HepG2 (cell line): ENCODE results near the gene ATP4A. TPM values are rescaled to one million over a fixed set of nuclear protein-coding genes. Genes with fewer than 3 reads are reported as not detected.
"Not testable (repeated sequence)": the region's sequence is repeated elsewhere in the genome, so short reads cannot be mapped to it uniquely, and the experiment has no call there.

Experiments used
- ATAC-seq: fragments of 200-7000 bp; cut with Tn5 transposase; 3 replicates; pipeline ENCODE4 v1.9.1; 2020; ENCODE audit warnings: mild to moderate bottlenecking, moderate library complexity
- BruUV-seq: library from RNA; stranded (reverse); fragments of 400-500 nt; replicated peaks from 2 replicates; lab custom pipeline; 2021; lab: Mats Ljungman, UMichigan
- CTCF ChIA-PET: fragments of 300-600 bp; formaldehyde crosslinking; extraction: SDS; loops from one replicate; lab custom pipeline; 2021; ENCODE audit warnings: low total read pairs, inconsistent platforms, low intra/inter-chr PET ratio; lab: Yijun Ruan, JAX
- POLR2A ChIA-PET: fragments of 350-600 bp; sonication (Branson Sonifier 250); formaldehyde crosslinking; loops from one replicate; lab custom pipeline; 2020; ENCODE audit warnings: antibody characterized with exemption, inconsistent platforms; lab: Yijun Ruan, JAX
- DNase-seq: peaks from one replicate; pipeline ENCODE4 v3.0.0-alpha.2; 2015; ENCODE audit warnings: low spot score
- FAIRE-seq: peaks from 3 replicates; lab custom pipeline; 2011; peaks lifted over from hg19 to GRCh38; lab: Jason Lieb, UNC
- H2AFZ ChIP-seq: one replicate; pipeline ENCODE4 v1.6.1; 2011; ENCODE audit warnings: low read length, inconsistent platforms
- H3K27ac ChIP-seq: fragments of 300-600 bp; 3 replicates; pipeline ENCODE4 v1.8.0; 2011; ENCODE audit warnings: mixed run types, mild to moderate bottlenecking, mixed read lengths, low read length, inconsistent platforms; ENCODE audit not compliant: insufficient read depth; ENCODE audit errors: extremely low read length
- H3K27me3 ChIP-seq, 2 experiments: fragments of 200-600 bp in 1 of 2; 2 replicates in 1 of 2; 3 replicates in 1 of 2; pipeline versions ENCODE4 v1.6.0 to v1.8.0; 2011; ENCODE audit warnings: low read length in 2 of 2, mild to moderate bottlenecking in 2 of 2, moderate library complexity in 2 of 2, inconsistent platforms in 1 of 2; ENCODE audit not compliant: insufficient read depth in 2 of 2, control insufficient read depth in 1 of 2
- H3K36me3 ChIP-seq, 2 experiments: fragments of 200-600 bp in 1 of 2; replicated peaks in 1 of 2; 2 replicates in 1 of 2; 3 replicates in 1 of 2; pipeline versions ENCODE4 v1.5.1 to v1.8.0; 2011; ENCODE audit warnings: low read length in 2 of 2, inconsistent platforms in 1 of 2; ENCODE audit not compliant: insufficient read depth in 2 of 2, control insufficient read depth in 1 of 2
- H3K4me1 ChIP-seq: 2 replicates; pipeline ENCODE4 v1.5.1; 2012; ENCODE audit warnings: low read length, inconsistent platforms; ENCODE audit not compliant: insufficient read depth
- H3K4me2 ChIP-seq: 2 replicates; pipeline ENCODE4 v1.6.0; 2011; ENCODE audit warnings: low read depth, low read length, inconsistent platforms
- H3K4me3 ChIP-seq, 3 experiments: fragments of 200-600 bp in 1 of 3; sonication (generic), shearing (Covaris generic) in 1 of 3; replicated peaks in 1 of 3; 2 replicates each; pipeline ENCODE4 v1.5.1; 2011 to 2016; ENCODE audit warnings: low read length in 3 of 3, inconsistent platforms in 2 of 3, low read depth in 2 of 3, mild to moderate bottlenecking in 2 of 3, control low read depth in 1 of 3, mixed read lengths in 1 of 3; ENCODE audit not compliant: insufficient read depth in 1 of 3
- H3K79me2 ChIP-seq: one replicate; pipeline ENCODE4 v1.6.1; 2011; ENCODE audit warnings: low read length, inconsistent platforms; ENCODE audit not compliant: insufficient read depth
- H3K9ac ChIP-seq: 2 replicates; pipeline ENCODE4 v1.6.0; 2011; ENCODE audit warnings: mild to moderate bottlenecking, low read depth, low read length, inconsistent platforms; ENCODE audit not compliant: insufficient read depth
- H3K9me3 ChIP-seq: 2 replicates; pipeline ENCODE4 v1.5.1; 2012; ENCODE audit warnings: mild to moderate bottlenecking, low read length
- H4K20me1 ChIP-seq: 2 replicates; pipeline ENCODE4 v1.6.0; 2011; ENCODE audit warnings: inconsistent platforms, mild to moderate bottlenecking, low read length, moderate library complexity; ENCODE audit not compliant: insufficient read depth
- BRD4 ChIP-seq: sonication (generic); formaldehyde crosslinking; IDR thresholded peaks from 2 replicates; pipeline ENCODE4 v1.4.0; 2020; ENCODE audit warnings: missing genetic modification reagents
- ELF3 ChIP-seq: IDR thresholded peaks from 2 replicates; pipeline ENCODE4 v1.6.1; 2016; ENCODE audit warnings: missing genetic modification reagents, missing compliant biosample characterization
- ELF4 ChIP-seq: sonication (generic); formaldehyde crosslinking; IDR thresholded peaks from 2 replicates; pipeline ENCODE4 v1.5.0; 2020; ENCODE audit warnings: missing genetic modification reagents, mild to moderate bottlenecking, moderate library complexity, borderline replicate concordance
- HDAC2 ChIP-seq: sonication (generic); formaldehyde crosslinking; IDR thresholded peaks from 2 replicates; pipeline ENCODE4 v1.4.0; 2020; ENCODE audit warnings: missing genetic modification reagents
- STAG1 ChIP-seq: sonication (generic); formaldehyde crosslinking; IDR thresholded peaks from 2 replicates; pipeline ENCODE4 v1.4.0; 2020; ENCODE audit warnings: missing genetic modification reagents
- THYN1 ChIP-seq: sonication (generic); formaldehyde crosslinking; IDR thresholded peaks from 2 replicates; pipeline ENCODE4 v1.8.1; 2023; ENCODE audit warnings: low read depth, mild to moderate bottlenecking, moderate library complexity, missing genetic modification reagents, borderline replicate concordance
- ZBTB39 ChIP-seq: sonication (generic); formaldehyde crosslinking; IDR thresholded peaks from 2 replicates; pipeline ENCODE4 v1.5.0; 2020; ENCODE audit warnings: missing genetic modification reagents
- ZFYVE20 ChIP-seq: sonication (generic); formaldehyde crosslinking; IDR thresholded peaks from 2 replicates; pipeline ENCODE4 v1.8.0; 2023; ENCODE audit warnings: low read depth, mild to moderate bottlenecking, moderate library complexity, missing genetic modification reagents, borderline replicate concordance
- ZNF121 ChIP-seq: sonication (generic); formaldehyde crosslinking; IDR thresholded peaks from 2 replicates; pipeline ENCODE4 v1.5.0; 2020; ENCODE audit warnings: mild to moderate bottlenecking, missing genetic modification reagents
- ZNF703 ChIP-seq: sonication (generic); formaldehyde crosslinking; IDR thresholded peaks from 2 replicates; pipeline ENCODE4 v1.5.1; 2020; ENCODE audit warnings: missing genetic modification reagents, mild to moderate bottlenecking, moderate library complexity, borderline replicate concordance
- ZNF781 ChIP-seq: sonication (generic); formaldehyde crosslinking; IDR thresholded peaks from 2 replicates; pipeline ENCODE4 v1.5.1; 2020; ENCODE audit warnings: borderline replicate concordance, mild to moderate bottlenecking, missing genetic modification reagents; ENCODE audit errors: not compliant biosample characterization
- WGBS: methylation state at CpG from one replicate; pipeline ENCODE4 v1.1.6; 2017; ENCODE audit warnings: low lambda C conversion rate; 5-methylcytosine and 5-hydroxymethylcytosine counted together
- in situ Hi-C: cut with HindIII; loops from 2 replicates; pipeline ENCODE4 v1.10.0; 2017; ENCODE audit warnings: low pct_unique_long_range_greater_than_20kb; ENCODE audit not compliant: extremely low pct_ligation_motif_present
- intact Hi-C: fragments of 100-400 bp; cut with micrococcal nuclease; formaldehyde crosslinking; loops from one replicate; pipeline ENCODE4 v1.10.0; 2022; ENCODE audit not compliant: unreplicated experiment
- polyA plus RNA-seq, 8 experiments: library from polyadenylated mRNA; depleted of rRNA in 3 of 8; stranded (reverse) in 7 of 8; unstranded in 1 of 8; fragments of >200 nt; fragmentation: Illumina TruSeq in 4 of 8; extraction: Trizol in 4 of 8; gene quantifications; 2 replicates each; pipeline versions ENCODE4 v1.2.1 to v1.2.3, GENCODE V29; 2011 to 2016; ENCODE audit warnings: low read depth in 4 of 8, missing spikeins in 1 of 8, mixed read lengths in 1 of 8; ENCODE audit not compliant: insufficient read depth in 1 of 8
- total RNA-seq, 5 experiments: library from RNA; depleted of rRNA; stranded (reverse); fragments of >200 nt; fragmentation: Illumina TruSeq; extraction: Trizol; gene quantifications; 2 replicates each; pipeline ENCODE4 v1.2.3, GENCODE V29; 2016; ENCODE audit warnings: low read depth in 1 of 5
- TF ChIP-seq, protein P1 (sequence below): sonication (generic); formaldehyde crosslinking; IDR thresholded peaks from 2 replicates; pipeline ENCODE4 v1.5.0; 2020; ENCODE audit warnings: mild to moderate bottlenecking, missing genetic modification reagents
- TF ChIP-seq, protein P2 (sequence below): sonication (generic); formaldehyde crosslinking; IDR thresholded peaks from 2 replicates; pipeline ENCODE4 v1.4.0; 2020; ENCODE audit warnings: mild to moderate bottlenecking, missing genetic modification reagents

ATP4A gene
- total and polyA plus RNA-seq, 2 of the 13 experiments (the other 11 are each of a cell fraction or from before 2014, with no cell fraction given), result 0.08 to 0.11 TPM

- H3K27ac ChIP-seq, DNase-seq, POLR2A ChIA-PET, H2AFZ ChIP-seq, BruUV-seq, in situ Hi-C loops, H3K4me2 ChIP-seq, H3K4me3 ChIP-seq, FAIRE-seq, ATAC-seq, H3K27me3 ChIP-seq, H3K9me3 ChIP-seq, H3K36me3 ChIP-seq, CTCF ChIA-PET, intact Hi-C loops, H4K20me1 ChIP-seq, H3K79me2 ChIP-seq, H3K9ac ChIP-seq: not testable (repeated sequence)
- WGBS, result 36% methylated on average over 3 of the region's 3 CpGs
- TF ChIP-seq, protein P1, sequence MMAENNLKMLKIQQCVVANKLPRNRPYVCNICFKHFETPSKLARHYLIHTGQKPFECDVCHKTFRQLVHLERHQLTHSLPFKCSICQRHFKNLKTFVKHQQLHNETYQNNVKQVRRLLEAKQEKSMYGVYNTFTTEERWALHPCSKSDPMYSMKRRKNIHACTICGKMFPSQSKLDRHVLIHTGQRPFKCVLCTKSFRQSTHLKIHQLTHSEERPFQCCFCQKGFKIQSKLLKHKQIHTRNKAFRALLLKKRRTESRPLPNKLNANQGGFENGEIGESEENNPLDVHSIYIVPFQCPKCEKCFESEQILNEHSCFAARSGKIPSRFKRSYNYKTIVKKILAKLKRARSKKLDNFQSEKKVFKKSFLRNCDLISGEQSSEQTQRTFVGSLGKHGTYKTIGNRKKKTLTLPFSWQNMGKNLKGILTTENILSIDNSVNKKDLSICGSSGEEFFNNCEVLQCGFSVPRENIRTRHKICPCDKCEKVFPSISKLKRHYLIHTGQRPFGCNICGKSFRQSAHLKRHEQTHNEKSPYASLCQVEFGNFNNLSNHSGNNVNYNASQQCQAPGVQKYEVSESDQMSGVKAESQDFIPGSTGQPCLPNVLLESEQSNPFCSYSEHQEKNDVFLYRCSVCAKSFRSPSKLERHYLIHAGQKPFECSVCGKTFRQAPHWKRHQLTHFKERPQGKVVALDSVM, result 0 out of 2 replicates have a peak, but pooled peaks have one; percentile 5
- peak; percentile 91 for TF ChIP-seq ZNF121 (CRISPR knock-in tag)
- peaks cover 31% of the 10 kb centered on the region for H3K4me1 ChIP-seq
Measured at GRCh38 chr19:35595026-35595425, 31.6 kb upstream of the ATP4A start.

DNA sequence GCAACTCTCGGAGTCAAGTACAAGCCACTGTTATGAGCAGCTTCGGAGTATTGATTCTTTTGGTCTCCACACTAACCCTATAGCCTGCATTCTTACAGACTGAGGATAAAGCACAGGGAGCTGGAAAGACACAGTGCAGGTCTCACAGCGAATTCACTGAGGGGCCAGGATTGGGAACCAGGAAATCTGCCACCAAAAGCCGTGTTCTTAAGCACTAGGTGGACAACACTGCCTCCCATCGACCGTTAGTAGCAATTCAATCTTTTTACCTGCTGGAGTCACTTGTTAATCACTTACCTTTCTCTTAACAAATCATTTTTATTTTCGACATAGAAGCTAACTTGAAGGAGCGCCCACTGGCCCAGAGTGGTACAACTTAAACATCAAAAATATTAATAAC, 28.8 kb upstream of the ATP4A start:
- no TSS peak for BruUV-seq
- Histone ChIP-seq H3K9me3 (no peaks in the 10 kb centered on the region), H3K4me3 (no peak overlapping the region), H3K4me1 (peaks cover 17% of the 10 kb centered on the region), H3K27ac (no peak overlapping the region), H3K27me3 (peaks cover 0 to 1% of the 10 kb centered on the region in 2 experiments; a peak in 1 of 5 replicates), H3K36me3 (no peaks in the 10 kb centered on the region), H3K79me2 (no peaks in the 10 kb centered on the region), H3K9ac (no peak overlapping the region), H2AFZ (no peak overlapping the region), H3K4me2 (no peak overlapping the region), H4K20me1 (no peaks in the 10 kb centered on the region)
- 27% methylated on average over 8 of the region's 8 CpGs for WGBS
- ChIA-PET CTCF (interaction anchor here (1.0 to 2.6 kb wide), 4 partner anchors 34 to 82 kb away, joined by 3 to 14 read pairs (median 6); no protein-coding TSS in a partner anchor), POLR2A (interaction anchor here (0.7 to 1.0 kb wide), 2 partner anchors 13 to 51 kb away, joined by 3 read pairs; no protein-coding TSS in a partner anchor)
- FAIRE-seq, result peak; percentile 68
- in situ Hi-C loops, result loop anchor here (5.0 kb wide), 1 partner anchor 35 kb away; no protein-coding TSS in a partner anchor
- ATAC-seq, result no peak
- peak; percentile 53 for DNase-seq
- intact Hi-C loops, result loop anchor here (5.0 kb wide), 1 partner anchor 35 kb away; no protein-coding TSS in a partner anchor
- TF ChIP-seq BRD4 (CRISPR knock-in tag), result no peak
- TF ChIP-seq ELF3 (CRISPR knock-in tag), result peak; percentile 69; the same call in 1 of the 2 replicates
- TF ChIP-seq ZNF703, result no peak
- TF ChIP-seq THYN1, result no peak
- peak; percentile 84 for TF ChIP-seq STAG1 (CRISPR knock-in tag)
- no peak for TF ChIP-seq ZNF781
- no peak for TF ChIP-seq ZBTB39 (CRISPR knock-in tag)
- peak; percentile 24; the same call in 1 of the 2 replicates for TF ChIP-seq HDAC2 (CRISPR knock-in tag)
- TF ChIP-seq, protein P2, sequence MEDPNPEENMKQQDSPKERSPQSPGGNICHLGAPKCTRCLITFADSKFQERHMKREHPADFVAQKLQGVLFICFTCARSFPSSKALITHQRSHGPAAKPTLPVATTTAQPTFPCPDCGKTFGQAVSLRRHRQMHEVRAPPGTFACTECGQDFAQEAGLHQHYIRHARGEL (CRISPR knock-in tag), result no peak
- no peak for TF ChIP-seq ZFYVE20 (CRISPR knock-in tag)
- TF ChIP-seq ELF4 (CRISPR knock-in tag), result no peak
